Inferior parietal cortex (tissue), 1 donor: ENCODE data around the gene MTUS2.

Experiments used
- DNase-seq: peaks from one replicate; pipeline ENCODE4 v3.0.0-alpha.2; 2016; ENCODE audit errors: extremely low spot score

The MTUS2 gene

GRCh38 chr13:29396446-29396845 lies 576.3 kb downstream of the MTUS2 start:
- no peak for DNase-seq

DNA sequence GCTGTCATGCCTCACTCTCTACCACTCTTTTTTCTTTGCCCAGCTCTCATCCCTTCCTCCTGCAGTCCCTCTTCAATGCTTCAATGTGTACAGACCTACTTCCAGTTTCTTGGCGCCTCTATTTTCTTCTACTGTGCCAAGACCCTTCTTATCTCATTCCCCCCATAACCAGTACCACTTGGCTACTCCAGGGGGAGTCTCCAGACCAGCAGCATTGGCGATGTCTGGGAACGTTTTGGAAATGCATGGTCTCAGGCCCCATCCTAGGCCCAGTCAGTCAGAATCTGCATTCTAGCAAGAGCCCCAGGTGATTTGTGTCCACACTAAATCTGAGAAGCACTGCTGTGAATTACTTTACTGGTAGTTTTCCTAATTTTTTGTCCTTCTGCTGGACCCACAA lies 577.1 kb downstream of the MTUS2 start:
- no peak for DNase-seq

DNA sequence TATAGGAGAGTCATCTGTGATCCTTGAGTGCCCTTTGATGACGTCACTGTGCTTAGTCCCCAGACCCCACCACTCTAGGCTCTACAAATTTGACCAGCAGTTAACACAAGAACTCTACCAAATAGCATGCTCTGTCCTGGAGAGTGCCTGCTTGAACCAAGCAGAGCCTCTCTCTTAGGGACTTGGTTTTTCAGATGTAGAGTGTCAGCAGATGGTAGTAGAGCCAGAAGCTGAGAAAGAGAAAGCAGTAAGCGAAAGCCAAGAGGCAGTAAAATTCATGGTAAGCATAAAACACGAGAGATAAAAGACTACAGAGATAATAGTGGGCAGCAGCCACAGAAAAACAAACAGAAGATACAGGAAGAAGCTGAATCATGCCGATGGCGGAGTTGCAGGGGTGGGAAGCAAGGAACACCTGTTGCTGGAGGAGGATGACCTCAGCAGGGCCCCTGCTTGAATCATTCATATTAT lies 582.1 kb downstream of the MTUS2 start:
- DNase-seq, result no peak

DNA sequence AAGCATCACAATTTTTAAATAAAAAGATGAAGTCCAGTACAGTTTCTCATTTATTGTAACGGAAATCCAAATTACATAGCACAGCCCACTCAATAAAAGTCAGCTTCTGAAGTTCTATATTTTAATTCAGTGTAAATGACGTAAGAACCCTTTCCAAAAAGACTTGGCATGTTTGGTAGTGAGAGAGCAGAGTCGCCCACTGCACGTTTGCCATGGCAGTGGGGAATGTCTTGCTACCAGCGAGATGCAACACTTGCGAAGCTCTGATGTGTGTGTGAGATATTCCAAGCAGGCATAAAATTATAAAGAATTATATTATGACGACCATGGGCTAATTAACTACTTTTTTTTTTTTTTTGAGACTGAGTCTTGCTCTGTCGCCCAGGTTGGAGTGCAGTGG lies 585.3 kb downstream of the MTUS2 start:
- DNase-seq, result no peak

DNA sequence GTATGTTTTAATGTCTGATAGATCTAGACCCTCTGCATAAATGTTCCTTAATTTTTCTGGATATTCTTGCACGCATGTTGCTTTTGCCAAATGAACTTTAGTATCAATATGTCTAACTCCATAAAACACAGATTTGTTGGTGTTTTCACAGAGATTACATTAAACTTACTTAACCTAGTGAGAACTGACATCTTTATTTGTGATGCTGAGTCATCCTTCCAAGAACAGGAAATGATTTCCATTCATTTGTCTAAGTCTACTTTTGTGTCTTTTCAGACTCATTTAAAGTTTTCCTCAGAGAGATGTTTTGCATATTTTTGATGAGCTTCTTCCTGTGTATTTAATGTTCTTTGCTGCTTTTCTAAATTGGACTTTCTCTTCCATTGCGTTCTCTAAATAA lies 591.3 kb downstream of the MTUS2 start:
- DNase-seq, result no peak

GRCh38 chr13:29418026-29418425 lies 597.9 kb downstream of the MTUS2 start:
- DNase-seq, result no peak

- DNase-seq, result no peak
Measured at GRCh38 chr13:29421118-29421517, 601.0 kb downstream of the MTUS2 start.

GRCh38 chr13:29422015-29422414 lies 601.9 kb downstream of the MTUS2 start:
- DNase-seq, result no peak

DNA sequence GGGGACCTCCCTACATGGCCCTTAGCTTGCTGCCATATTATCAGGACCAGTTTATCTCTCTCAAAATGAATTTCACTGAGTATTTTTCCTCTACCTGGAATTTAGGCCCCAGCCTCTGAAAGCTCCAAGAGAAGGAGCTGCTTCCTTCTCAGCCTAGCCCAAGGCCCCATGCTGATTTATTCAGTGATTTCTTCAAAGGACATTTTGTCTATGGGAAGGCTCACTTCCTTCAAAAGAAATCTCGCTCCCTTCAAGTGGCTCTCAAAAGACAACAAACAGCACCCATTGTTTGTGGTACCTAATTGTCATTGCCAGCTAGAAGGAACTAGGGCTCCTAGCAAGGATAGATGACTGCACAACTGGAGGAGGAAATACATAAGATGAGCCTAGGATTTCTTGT lies 602.9 kb downstream of the MTUS2 start:
- no peak for DNase-seq

GRCh38 chr13:29427937-29428309 lies 607.8 kb downstream of the MTUS2 start:
- no peak for DNase-seq

GRCh38 chr13:29428310-29429181 lies 608.4 kb downstream of the MTUS2 start:
- peak; percentile 55 for DNase-seq

- DNase-seq, result peak; percentile 13
Measured at GRCh38 chr13:29429286-29429900, 609.3 kb downstream of the MTUS2 start.

- DNase-seq, result no peak
Measured at GRCh38 chr13:29434217-29434945, 614.2 kb downstream of the MTUS2 start.

GRCh38 chr13:29435125-29435911 lies 615.2 kb downstream of the MTUS2 start:
- DNase-seq, result no peak

DNA sequence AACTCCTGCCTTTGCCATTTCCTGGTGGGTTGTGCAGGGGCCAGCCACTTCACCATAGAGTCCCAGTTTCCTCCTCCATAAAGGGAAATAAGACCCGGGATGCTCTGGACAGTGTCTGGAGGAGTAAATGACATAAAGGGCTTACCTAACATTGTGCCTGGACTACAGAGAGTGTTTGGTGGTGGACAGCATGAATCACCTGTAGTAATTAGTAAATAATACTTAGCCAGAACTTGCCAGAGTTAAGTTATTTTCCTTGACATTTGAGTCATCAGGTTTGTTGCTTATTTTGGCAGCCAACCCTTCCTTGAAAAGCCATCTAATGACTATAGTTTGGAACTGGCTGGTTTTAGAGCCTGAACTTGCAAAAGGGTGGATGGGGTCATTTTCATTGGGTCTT lies 616.2 kb downstream of the MTUS2 start:
- no peak for DNase-seq

DNA sequence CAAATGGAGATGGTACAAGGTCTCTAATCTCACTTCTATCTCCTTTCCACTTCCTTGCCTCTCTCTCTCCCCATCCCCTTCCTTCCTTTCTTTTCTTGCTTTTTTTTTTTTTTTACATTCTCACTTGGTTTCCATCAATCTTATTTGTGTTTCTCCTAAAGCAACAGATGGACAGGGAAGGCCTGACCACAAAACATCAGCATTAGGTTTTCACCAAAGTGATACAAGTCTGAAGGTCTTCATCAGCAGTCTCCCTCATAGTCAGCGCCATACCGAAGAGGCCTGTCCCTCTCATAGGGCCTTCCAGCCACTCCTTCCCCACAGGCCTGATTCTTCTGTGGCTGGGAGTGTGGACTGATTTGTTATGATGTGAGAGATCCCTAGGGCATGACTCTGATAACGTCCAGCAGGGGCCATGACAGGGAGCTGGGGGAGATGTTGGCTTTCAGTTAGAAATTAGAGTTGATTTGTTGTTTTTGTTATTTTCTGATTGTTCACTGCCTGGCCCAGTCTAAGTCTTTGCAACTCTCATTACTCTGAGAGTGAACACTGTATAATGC lies 616.7 kb downstream of the MTUS2 start:
- no peak for DNase-seq

- no peak for DNase-seq
Measured at GRCh38 chr13:29438769-29439168, 618.6 kb downstream of the MTUS2 start.

GRCh38 chr13:29439601-29440388 lies 619.7 kb downstream of the MTUS2 start:
- DNase-seq, result no peak

DNA sequence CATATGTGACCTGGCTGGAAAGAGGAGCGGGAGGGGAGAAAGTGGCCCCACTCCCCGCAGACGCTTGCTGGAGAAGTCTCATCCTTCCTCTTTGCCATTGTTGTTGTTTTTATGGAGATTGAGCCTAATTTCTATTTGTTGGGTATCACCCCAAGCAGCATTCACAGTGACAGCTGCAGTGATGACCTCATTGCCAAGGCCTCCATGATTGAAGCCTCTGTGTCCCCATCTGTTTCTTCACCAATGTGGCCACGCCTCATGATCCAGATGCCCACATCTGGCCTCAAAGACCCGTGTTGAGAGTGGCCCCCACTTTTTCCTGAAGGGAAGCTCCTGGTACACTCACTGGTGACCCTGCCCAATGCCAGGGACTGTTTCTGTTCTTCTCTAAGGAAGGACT lies 621.2 kb downstream of the MTUS2 start:
- no peak for DNase-seq

GRCh38 chr13:29446016-29446415 lies 625.9 kb downstream of the MTUS2 start:
- no peak for DNase-seq

DNA sequence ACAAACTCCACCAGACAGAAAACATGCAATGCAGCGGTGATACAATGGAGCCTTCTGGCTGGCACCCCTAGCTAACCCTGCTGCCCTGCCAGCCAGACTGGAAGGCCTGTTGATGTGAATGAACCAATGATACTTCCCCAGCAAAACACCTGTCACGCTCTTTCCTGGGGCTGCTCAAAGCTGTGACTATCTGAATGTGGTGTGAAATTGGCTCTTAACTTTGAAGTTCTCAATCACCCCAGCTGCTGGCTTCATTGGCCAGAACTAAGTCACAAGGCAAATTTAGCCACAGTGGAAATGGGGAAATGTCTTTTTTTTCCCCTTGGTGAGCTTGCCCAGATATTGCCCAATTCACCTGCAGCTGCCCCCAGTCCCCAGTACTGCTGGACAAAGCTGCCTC lies 628.0 kb downstream of the MTUS2 start:
- DNase-seq, result no peak
